HG02642 (cell line): ENCODE results near the gene AQP7.
"Not testable (repeated sequence)": the region's sequence is repeated elsewhere in the genome, so short reads cannot be mapped to it uniquely, and the experiment has no call there.

Experiments
- ATAC-seq: cut with Tn5 transposase; IDR thresholded peaks from one replicate; pipeline ENCODE4 v1.9.1; 2021; ENCODE audit warnings: mild to moderate bottlenecking; ENCODE audit not compliant: unreplicated experiment, poor library complexity

The AQP7 gene

DNA sequence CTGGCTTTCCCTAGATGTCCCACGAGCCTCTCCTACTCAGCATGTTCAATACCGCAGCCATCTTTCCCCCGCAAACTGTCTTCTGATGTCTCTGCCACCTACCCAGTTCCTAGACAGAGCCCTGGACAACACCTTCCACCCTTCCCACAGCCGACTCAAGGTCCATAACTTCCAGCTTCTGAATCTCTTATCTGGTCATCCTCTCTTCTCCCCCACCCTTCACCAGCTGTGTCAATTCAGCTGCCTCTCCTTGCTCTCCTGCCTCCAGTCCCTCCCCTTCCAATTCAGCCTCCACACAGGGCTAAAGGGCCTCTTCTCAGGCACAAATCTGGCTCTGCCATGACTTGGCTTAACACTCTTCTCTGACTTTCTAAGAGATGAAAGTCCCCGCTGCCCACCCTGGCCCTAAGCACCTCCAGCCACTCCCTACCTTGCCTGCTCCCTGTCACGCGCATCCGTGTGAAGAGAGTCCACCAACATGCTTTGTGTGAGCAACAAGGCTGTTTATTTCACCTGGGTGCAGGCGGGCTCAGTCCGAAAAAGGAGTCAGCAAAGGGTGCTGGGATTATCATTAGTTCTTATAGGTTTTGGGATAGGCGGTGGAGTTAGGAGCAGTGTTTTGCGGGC lies 25.2 kb downstream of the AQP7 start:
- ATAC-seq = no peak

- no peak for ATAC-seq
Measured at GRCh38 chr9:33375841-33376321, 26.5 kb downstream of the AQP7 start.

GRCh38 chr9:33375238-33375840 lies 27.0 kb downstream of the AQP7 start:
- ATAC-seq = peak; percentile 2

- peak; percentile 75 for ATAC-seq
Measured at GRCh38 chr9:33374634-33375237, 27.6 kb downstream of the AQP7 start.

DNA sequence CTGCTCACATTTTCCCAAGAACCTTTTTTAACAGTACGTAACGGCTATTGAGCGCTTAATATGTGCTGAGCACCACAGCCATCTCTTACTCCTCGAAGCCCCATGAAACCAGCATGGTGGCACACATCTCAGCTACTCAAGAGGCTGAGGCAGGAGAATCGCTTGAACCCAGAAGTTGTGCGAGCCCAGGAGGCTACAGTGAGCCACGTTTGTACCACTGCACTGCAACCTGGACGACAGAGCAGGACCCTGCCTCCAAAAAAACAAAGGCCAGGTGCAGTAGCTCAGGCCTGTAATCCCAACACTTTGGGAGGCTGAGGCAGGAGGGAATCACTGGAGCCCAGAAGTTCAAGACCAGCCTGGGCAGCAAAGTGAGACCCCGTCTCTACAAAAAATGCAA lies 28.2 kb downstream of the AQP7 start:
- no peak for ATAC-seq

DNA sequence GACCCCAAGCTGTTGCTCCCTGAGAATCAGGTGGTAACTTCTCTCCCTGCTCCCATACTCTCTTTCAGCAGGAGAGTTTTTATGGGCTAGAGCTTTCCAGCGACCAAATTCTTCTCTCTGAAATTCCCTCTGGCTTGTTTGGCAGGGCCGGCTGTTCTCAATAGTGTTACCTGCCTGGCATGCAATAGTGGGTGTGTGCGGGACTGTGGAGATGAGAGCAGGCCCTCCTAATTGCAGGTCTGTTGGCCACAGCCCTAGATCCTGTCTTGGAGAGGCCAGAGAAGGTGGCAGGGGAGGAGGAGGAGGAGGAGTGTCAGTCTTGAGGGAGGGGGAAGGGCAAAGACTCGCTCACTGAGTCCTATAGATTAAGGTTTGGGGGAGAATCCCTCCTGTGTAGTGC lies 29.5 kb downstream of the AQP7 start:
- ATAC-seq = no peak

GRCh38 chr9:33366979-33367480 lies 35.3 kb downstream of the AQP7 start:
- no peak for ATAC-seq

GRCh38 chr9:33364814-33365213 lies 37.6 kb downstream of the AQP7 start:
- ATAC-seq = not testable (repeated sequence)

GRCh38 chr9:33364127-33364526 lies 38.2 kb downstream of the AQP7 start:
- ATAC-seq = no peak

- ATAC-seq = not testable (repeated sequence)
Measured at GRCh38 chr9:33358641-33359040, 43.7 kb downstream of the AQP7 start.

DNA sequence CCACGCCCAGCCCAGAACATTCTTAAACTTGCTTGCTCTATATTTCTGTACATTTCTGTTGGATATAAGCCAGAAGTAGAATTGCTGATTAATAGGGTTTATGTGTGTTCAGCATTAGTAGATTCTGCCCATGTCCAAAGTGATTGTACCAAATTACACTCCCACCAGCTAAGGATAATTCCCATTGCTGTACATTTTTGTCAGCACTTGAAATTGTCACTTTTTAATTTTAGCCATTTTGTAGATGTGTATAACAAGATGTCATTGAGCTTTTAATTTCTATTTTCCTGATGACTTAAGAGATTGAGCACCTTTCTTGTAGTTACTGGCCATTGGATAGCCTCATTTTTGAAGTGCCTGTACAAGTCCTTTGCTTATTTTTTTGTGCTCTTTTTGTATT lies 46.4 kb downstream of the AQP7 start:
- ATAC-seq = no peak

DNA sequence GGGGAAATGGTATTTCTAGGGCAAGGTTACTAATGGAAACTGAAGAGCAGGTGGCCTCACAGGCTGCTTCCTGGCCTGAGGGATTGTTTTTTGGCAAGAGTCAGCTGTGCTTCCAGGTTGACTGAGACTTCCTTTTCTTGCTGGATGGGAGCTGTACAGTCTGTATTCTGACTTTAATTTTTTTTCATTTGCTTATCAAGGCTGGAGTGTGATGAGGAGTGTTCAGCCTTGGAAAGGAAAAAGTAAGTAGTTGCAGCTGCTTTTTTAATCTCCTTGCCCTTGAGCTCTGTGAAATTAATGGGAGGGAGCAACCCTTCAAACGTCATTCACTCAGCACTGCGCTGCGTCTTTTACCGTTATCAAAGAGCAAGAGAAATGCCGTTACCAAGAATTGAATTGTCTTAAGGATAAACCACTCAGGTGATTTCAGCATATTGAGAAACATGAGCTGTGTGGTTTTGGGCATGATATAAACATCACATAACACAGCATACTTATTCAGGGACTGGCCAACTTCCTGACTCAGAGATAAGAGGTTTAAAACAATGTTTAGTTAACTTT lies 47.6 kb downstream of the AQP7 start:
- ATAC-seq = no peak

DNA sequence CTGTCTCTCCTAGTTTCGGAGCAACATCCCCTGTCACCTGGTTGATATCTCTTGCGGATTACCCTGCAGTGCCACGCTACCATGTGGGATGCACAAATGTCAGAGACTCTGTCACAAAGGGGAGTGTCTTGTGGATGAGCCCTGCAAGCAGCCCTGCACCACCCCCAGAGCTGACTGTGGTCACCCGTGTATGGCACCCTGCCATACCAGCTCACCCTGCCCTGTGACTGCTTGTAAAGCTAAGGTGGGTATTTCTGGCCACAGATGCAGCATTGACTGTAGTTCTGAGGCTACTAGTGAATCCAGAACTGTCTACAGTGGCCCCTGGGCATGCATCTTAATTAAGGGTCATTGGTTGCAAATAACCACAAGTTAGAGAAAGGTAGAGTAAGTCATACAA lies 50.8 kb downstream of the AQP7 start:
- no peak for ATAC-seq

DNA sequence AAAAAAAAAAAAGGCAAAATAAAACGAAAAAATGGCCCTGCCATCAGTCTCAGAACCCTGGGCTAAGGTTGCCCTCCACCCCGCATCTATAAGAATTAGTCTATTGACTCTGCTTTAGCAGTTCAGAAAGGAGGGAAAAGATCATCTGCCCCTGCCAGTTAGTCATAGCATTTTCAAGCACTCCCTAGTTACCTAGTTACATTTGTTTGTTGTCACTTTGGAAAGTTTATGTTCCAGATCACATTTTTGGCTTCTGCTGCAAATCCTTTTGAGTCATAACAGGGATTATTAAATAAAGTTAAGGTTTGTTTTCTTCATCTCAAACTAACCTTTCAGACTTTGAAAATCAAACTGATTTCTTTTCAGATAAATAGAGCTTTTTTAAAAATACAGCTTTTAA lies 52.1 kb downstream of the AQP7 start:
- ATAC-seq = no peak

DNA sequence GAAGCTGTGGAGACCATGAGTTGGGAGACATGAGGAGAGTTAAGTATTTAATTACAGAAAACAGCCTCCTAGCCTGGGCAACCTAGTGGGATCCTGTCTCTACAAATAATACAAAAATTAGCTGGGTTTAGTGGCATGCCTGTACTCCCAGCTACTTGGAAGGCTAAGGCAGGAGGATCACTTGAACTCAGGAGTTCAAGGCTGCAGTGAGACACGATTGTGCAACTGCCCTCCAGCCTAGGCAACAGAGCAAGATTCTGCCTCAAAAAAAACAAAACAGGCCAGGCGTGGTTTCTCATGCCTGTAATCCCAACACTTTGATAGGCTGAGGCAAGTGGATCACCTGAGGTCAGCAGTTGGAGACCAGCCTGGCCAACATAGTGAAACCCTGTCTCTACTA lies 52.6 kb downstream of the AQP7 start:
- no peak for ATAC-seq

GRCh38 chr9:33348998-33349397 lies 53.4 kb downstream of the AQP7 start:
- ATAC-seq = no peak

DNA sequence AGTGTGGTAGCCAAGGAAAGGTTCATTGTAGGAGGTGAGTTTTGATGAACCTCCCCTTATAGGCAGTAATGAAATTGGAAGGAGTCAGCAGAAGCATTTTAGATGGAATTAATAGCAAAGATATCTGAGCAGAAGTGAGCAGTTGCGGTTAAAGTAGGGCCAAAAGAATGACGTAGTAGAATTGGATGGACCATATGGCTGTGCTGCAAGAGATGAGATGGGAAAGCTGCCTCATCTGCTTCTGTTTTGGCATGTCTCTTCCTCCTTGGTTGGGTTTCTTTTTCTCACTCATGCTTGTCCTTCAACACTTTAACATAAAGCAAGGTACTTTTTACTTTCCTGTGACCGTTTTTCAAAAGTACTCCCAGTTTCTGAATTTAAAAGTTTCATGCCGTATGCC lies 55.8 kb downstream of the AQP7 start:
- ATAC-seq = no peak

- no peak for ATAC-seq
Measured at GRCh38 chr9:33344145-33344544, 58.2 kb downstream of the AQP7 start.

- ATAC-seq = no peak
Measured at GRCh38 chr9:33341182-33341581, 61.2 kb downstream of the AQP7 start.

DNA sequence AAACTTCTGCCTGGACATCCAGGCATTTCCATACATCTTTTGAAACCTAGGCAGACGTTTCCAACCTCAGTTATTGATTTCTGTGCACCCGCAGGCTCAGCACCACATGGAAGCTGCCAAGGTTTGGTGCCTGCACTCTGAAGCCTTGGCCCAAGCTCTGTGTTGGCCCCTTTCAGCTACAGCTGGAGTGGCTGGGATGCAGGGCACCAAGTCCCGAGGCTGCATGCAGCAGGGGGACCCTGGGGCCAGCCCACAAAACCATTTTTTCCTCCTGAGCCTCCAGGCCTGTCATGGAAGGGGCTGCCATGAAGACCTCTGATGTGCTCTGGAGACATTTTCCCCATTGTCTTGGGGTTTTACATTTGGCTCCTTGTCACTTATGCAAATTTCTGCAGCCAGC lies 62.2 kb downstream of the AQP7 start:
- ATAC-seq = no peak
